Measurements from ENCODE around the gene GUCY2F.

The GUCY2F gene

GRCh38 chrX:109343671-109344070 lies 138.2 kb downstream of the GUCY2F start:
- no peak for DNase-seq
- Mint-ChIP-seq H3K4me1 (peaks cover 41% of the 10 kb centered on the region), H3K27ac (peak overlapping the region; percentile 7), H3K27me3 (ENCODE audit: low read depth, poor library complexity) (no peaks in the 10 kb centered on the region), H3K9me3 (peaks cover 8% of the 10 kb centered on the region), H3K36me3 (ENCODE audit: low read depth) (no peaks in the 10 kb centered on the region), H3K4me3 (no peak overlapping the region)
- no peak for TF ChIP-seq CTCF (IDR thresholded peaks at IDR 0.05)

- Mint-ChIP-seq H3K36me3 (ENCODE audit: low read depth) (peaks cover 12% of the 10 kb centered on the region), H3K4me1 (no peaks in the 10 kb centered on the region), H3K9me3 (peaks cover 70% of the 10 kb centered on the region), H3K27ac (no peak overlapping the region), H3K27me3 (ENCODE audit: low read depth, poor library complexity) (peaks cover 10% of the 10 kb centered on the region), H3K4me3 (no peak overlapping the region)
- DNase-seq, result no peak
- no peak for TF ChIP-seq CTCF (IDR thresholded peaks at IDR 0.05)
Observed at GRCh38 chrX:109336141-109336540, 145.7 kb downstream of the GUCY2F start.

GRCh38 chrX:109327251-109327650 lies 154.6 kb downstream of the GUCY2F start:
- H3K36me3 Mint-ChIP-seq (ENCODE audit: low read depth), result no peaks in the 10 kb centered on the region

More at GRCh38 chrX:109327251-109327650, 154.6 kb downstream of the GUCY2F start:
- DNase-seq, result no peak
- H3K27me3 Mint-ChIP-seq (ENCODE audit: low read depth, poor library complexity), result no peaks in the 10 kb centered on the region
- no peak for TF ChIP-seq CTCF (IDR thresholded peaks at IDR 0.05)
- peaks cover 52% of the 10 kb centered on the region for H3K9me3 Mint-ChIP-seq
- H3K27ac Mint-ChIP-seq, result no peak overlapping the region
- H3K4me3 Mint-ChIP-seq, result no peak overlapping the region
- no peaks in the 10 kb centered on the region for H3K4me1 Mint-ChIP-seq
